GM19455 (cell line): Measurements from ENCODE around the gene TULP4.
"Not testable (repeated sequence)": the region's sequence is repeated elsewhere in the genome, so short reads cannot be mapped to it uniquely, and the experiment has no call there.

Experiments used
- ATAC-seq: cut with Tn5 transposase; IDR thresholded peaks from one replicate; pipeline ENCODE4 v1.9.1; 2021; ENCODE audit not compliant: unreplicated experiment

The TULP4 gene

GRCh38 chr6:158387036-158387435, 74.8 kb downstream of the TULP4 start:
- ATAC-seq = no peak

GRCh38 chr6:158387578-158387977, 75.3 kb downstream of the TULP4 start:
- ATAC-seq = no peak

- no peak for ATAC-seq
Observed at GRCh38 chr6:158388727-158389126, 76.5 kb downstream of the TULP4 start.

- no peak for ATAC-seq
Observed at GRCh38 chr6:158389193-158389919, 77.1 kb downstream of the TULP4 start.

GRCh38 chr6:158391276-158391675, 79.0 kb downstream of the TULP4 start:
- ATAC-seq = no peak

GRCh38 chr6:158391977-158392376, 79.7 kb downstream of the TULP4 start:
- not testable (repeated sequence) for ATAC-seq

GRCh38 chr6:158396136-158396535, 83.9 kb downstream of the TULP4 start:
- ATAC-seq = no peak

- no peak for ATAC-seq
Observed at GRCh38 chr6:158397578-158397977, 85.3 kb downstream of the TULP4 start.

- ATAC-seq = no peak
Observed at GRCh38 chr6:158398252-158399024, 86.2 kb downstream of the TULP4 start.

GRCh38 chr6:158399040-158399700, 86.9 kb downstream of the TULP4 start:
- no peak for ATAC-seq

- no peak for ATAC-seq
Observed at GRCh38 chr6:158402184-158402583, 89.9 kb downstream of the TULP4 start.

GRCh38 chr6:158405321-158405831, 93.1 kb downstream of the TULP4 start:
- not testable (repeated sequence) for ATAC-seq

- ATAC-seq = no peak
Observed at GRCh38 chr6:158405933-158406332, 93.7 kb downstream of the TULP4 start.

- ATAC-seq = no peak
Observed at GRCh38 chr6:158406736-158407135, 94.5 kb downstream of the TULP4 start.

- no peak for ATAC-seq
Observed at GRCh38 chr6:158408013-158408412, 95.7 kb downstream of the TULP4 start.

- no peak for ATAC-seq
Observed at GRCh38 chr6:158408552-158409130, 96.4 kb downstream of the TULP4 start.

- no peak for ATAC-seq
Observed at GRCh38 chr6:158409451-158409850, 97.2 kb downstream of the TULP4 start.

GRCh38 chr6:158410784-158411183, 98.5 kb downstream of the TULP4 start:
- no peak for ATAC-seq

- ATAC-seq = no peak
Observed at GRCh38 chr6:158411998-158412397, 99.7 kb downstream of the TULP4 start.

- no peak for ATAC-seq
Observed at GRCh38 chr6:158413028-158413427, 100.8 kb downstream of the TULP4 start.
